ENCODE measurements around the gene AFF3. TPM values are rescaled to one million over a fixed set of nuclear protein-coding genes. Genes with fewer than 3 reads are reported as not detected.

Gene AFF3
- polyA plus RNA-seq, 1 donor (not counting 4 experiments of a cell fraction or from before 2014, with no cell fraction given) = not detected

- Histone ChIP-seq H3K4me2 (ENCODE audit: control insufficient read depth, extremely low read depth, insufficient read depth, low read depth, low read length) (no peak overlapping the region), H4K20me1 (ENCODE audit: control insufficient read depth, extremely low read depth, insufficient read depth, low read length) (no peaks in the 10 kb centered on the region), H2AFZ (ENCODE audit: control insufficient read depth, low read length) (no peak overlapping the region), H3K27ac (ENCODE audit: control insufficient read depth, insufficient read depth, low read length) (no peak overlapping the region), H3K36me3 (ENCODE audit: control insufficient read depth in 2 of 2, extremely low read depth in 1 of 2, insufficient read depth in 2 of 2, low read length in 2 of 2) (no peaks in the 10 kb centered on the region), H3K4me1 (ENCODE audit: control insufficient read depth, extremely low read depth, insufficient read depth, low read length) (no peaks in the 10 kb centered on the region), H3K79me2 (ENCODE audit: control insufficient read depth, insufficient read depth, low read length) (no peaks in the 10 kb centered on the region), H3K9me1 (ENCODE audit: control insufficient read depth, extremely low read depth, insufficient read depth, low read length) (no peaks in the 10 kb centered on the region), H3K9me3 (ENCODE audit: control insufficient read depth, low read depth, low read length) (no peaks in the 10 kb centered on the region), H3K9ac (ENCODE audit: control insufficient read depth, extremely low read depth, insufficient read depth, low read length) (no peak overlapping the region), H3K4me3 (ENCODE audit: control insufficient read depth in 2 of 3, extremely low read depth in 1 of 3, insufficient read depth in 2 of 3, low read depth in 1 of 3, low read length in 3 of 3) (no peak overlapping the region), H3K27me3 (ENCODE audit: control insufficient read depth, extremely low read depth, insufficient read depth, low read length) (peaks cover 4% of the 10 kb centered on the region)
- dilution Hi-C loops (cut with MboI; ENCODE audit: extremely low pct_ligation_motif_present, low sequenced_read_pairs) = no loop called here
- no peak for TF ChIP-seq EZH2 (IDR thresholded peaks at IDR 0.05; ENCODE audit: low read length)
- no peak for TF ChIP-seq CTCF (optimal IDR thresholded peaks at IDR 0.05 in 1 of 3, IDR thresholded peaks at IDR 0.05 in 1 of 3, conservative IDR thresholded peaks at IDR 0.05 in 1 of 3; ENCODE audit: extremely low read depth in 1 of 3, insufficient read depth in 2 of 3, low read length in 3 of 3)
- FAIRE-seq = no peak
- DNase-seq (ENCODE audit: low read depth, low spot score) = no peak
Observed at GRCh38 chr2:99806758-99807157, 335.6 kb downstream of the AFF3 start.

- DNase-seq (ENCODE audit: low read depth, low spot score) (no peak), FAIRE-seq (no peak)
- H3K27ac ChIP-seq (ENCODE audit: control insufficient read depth, insufficient read depth, low read length) = no peak overlapping the region
- no peaks in the 10 kb centered on the region for H3K9me1 ChIP-seq (ENCODE audit: control insufficient read depth, extremely low read depth, insufficient read depth, low read length)
- no peak overlapping the region for H2AFZ ChIP-seq (ENCODE audit: control insufficient read depth, low read length)
- H4K20me1 ChIP-seq (ENCODE audit: control insufficient read depth, extremely low read depth, insufficient read depth, low read length) = no peaks in the 10 kb centered on the region
- no peak for TF ChIP-seq EZH2 (IDR thresholded peaks at IDR 0.05; ENCODE audit: low read length)
- TF ChIP-seq CTCF (optimal IDR thresholded peaks at IDR 0.05 in 1 of 3, IDR thresholded peaks at IDR 0.05 in 1 of 3, conservative IDR thresholded peaks at IDR 0.05 in 1 of 3; ENCODE audit: extremely low read depth in 1 of 3, insufficient read depth in 2 of 3, low read length in 3 of 3) = no peak
- no peak overlapping the region for H3K4me3 ChIP-seq (ENCODE audit: control insufficient read depth in 2 of 3, extremely low read depth in 1 of 3, insufficient read depth in 2 of 3, low read depth in 1 of 3, low read length in 3 of 3)
- H3K27me3 ChIP-seq (ENCODE audit: control insufficient read depth, extremely low read depth, insufficient read depth, low read length) = peaks cover 4% of the 10 kb centered on the region
- dilution Hi-C loops (cut with MboI; ENCODE audit: extremely low pct_ligation_motif_present, low sequenced_read_pairs) = no loop called here
- H3K9me3 ChIP-seq (ENCODE audit: control insufficient read depth, low read depth, low read length) = no peaks in the 10 kb centered on the region
- H3K79me2 ChIP-seq (ENCODE audit: control insufficient read depth, insufficient read depth, low read length) = no peaks in the 10 kb centered on the region
- H3K4me2 ChIP-seq (ENCODE audit: control insufficient read depth, extremely low read depth, insufficient read depth, low read depth, low read length) = no peak overlapping the region
- H3K9ac ChIP-seq (ENCODE audit: control insufficient read depth, extremely low read depth, insufficient read depth, low read length) = no peak overlapping the region
- no peaks in the 10 kb centered on the region for H3K36me3 ChIP-seq (ENCODE audit: control insufficient read depth in 2 of 2, extremely low read depth in 1 of 2, insufficient read depth in 2 of 2, low read length in 2 of 2)
- no peaks in the 10 kb centered on the region for H3K4me1 ChIP-seq (ENCODE audit: control insufficient read depth, extremely low read depth, insufficient read depth, low read length)
Observed at GRCh38 chr2:99805930-99806476, 336.4 kb downstream of the AFF3 start.

Measured in keratinocyte (primary cell).